GM19035 (cell line): ENCODE results near the gene ZNF19.

Experiments used
- ATAC-seq: cut with Tn5 transposase; IDR thresholded peaks from one replicate; pipeline ENCODE4 v1.9.1; 2021; ENCODE audit not compliant: unreplicated experiment

The ZNF19 gene

DNA sequence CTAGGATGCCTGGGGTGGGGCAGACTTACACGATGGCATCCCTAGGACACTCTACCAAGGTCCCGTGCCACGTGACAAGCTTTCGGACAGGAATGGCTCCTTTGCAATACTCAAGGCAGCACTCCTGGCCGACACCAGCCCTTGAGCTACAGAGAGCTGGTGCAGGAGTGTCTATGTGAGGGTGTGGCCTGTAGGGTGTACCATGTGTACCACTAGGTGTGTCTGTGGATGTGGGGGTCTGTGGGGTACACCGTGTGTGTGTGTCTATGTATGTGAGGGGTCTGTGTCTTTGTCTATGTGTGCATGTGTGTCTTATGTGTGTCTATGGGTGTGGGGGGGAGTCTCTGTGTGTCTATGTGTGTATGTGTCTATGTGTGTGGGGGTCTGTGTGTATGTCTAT is 45.4 kb downstream of the ZNF19 start:
- no peak for ATAC-seq

DNA sequence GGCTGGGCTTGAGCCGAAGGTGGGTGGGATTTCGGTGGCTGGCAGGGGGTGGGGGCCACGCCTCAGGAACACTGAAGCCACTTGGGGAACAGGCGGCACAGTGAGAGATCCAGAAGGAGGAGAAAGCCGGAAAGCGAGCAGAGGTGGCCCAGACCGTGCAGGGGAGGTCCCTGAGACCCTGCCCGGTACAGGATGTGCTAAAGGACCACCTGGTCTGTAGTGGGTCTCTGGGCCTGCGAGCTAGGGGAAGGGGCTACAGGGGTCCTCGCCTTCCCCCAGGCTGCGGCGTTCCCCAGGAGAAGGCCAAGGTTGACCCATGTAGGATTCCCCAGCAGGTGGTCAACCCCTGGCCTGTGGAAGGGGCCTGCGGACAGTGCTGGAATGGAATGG is 47.1 kb downstream of the ZNF19 start, which contains the start of gene TLE7:
Gene TLE7, minus strand, starts transcription at position 4 of the 390 bp plus-strand sequence. CDS start 8,730 bp downstream, outside the sequence.
- no peak for ATAC-seq

DNA sequence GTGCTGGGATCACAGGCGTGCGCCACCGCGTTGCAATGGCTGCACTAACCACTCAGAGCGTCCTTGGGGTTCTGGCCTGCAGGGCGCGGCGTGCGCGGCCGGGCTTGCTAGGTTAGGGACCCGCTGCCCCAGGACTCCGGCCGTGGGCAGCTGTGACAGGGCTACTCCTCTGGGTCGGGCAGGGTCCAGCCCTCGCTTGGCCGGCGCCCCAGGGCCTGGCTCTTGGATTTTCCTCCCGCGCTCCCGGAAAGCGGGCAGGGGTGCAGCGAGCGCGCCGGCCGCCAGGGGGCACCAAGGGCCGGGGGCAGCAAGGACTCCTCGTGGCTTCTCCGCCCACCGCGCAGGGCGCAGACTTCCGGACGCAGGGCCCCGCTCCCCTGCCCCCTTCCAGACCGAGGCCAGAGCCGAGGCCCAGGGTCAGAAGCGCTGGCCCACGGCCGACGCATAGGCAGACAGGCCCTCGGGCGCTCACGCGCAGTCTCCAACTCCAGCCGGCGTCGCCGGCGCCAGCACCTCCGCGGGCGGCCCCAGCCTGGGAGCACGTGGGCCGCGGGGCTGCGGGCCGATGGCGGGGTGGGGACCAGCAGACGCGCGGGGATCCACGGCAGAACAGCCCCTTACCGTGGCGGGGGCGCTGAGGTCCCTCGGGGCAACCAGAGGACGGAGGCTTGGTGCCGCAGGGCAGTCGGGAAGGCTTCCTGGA is 47.6 kb downstream of the ZNF19 start:
- ATAC-seq = no peak

DNA sequence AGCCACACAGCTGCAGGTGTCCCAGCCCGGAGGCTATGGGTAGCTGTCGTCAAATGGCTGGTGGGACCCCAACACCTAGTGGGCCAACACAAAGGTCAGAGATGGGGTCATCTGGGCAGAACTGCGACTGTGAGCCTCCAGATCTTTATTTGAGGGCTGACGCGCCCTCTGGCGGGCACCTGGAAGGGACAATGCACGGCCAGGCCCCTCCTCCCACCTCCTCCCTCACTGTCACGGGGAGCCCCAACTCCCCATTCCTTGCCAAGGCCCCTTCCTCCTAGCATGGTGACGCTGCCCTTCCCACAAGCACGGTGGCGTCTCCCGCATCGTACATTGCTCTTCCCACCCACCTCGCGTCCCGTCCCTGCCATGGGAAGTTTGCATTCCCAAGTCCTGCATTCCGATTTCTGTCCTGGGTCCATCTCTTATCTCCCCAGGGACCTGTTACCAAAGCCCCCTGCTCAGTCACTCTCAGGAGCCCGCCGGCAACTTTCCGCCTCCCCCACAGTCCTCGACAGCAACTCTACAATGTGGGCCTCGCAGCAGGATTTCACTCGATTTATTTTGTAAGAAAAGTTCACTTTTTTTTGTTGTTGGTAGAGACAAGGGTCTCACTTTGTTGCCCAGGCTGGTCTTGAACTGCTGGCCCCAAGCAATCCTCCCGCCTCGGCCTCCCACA is 48.3 kb downstream of the ZNF19 start:
- ATAC-seq = no peak

DNA sequence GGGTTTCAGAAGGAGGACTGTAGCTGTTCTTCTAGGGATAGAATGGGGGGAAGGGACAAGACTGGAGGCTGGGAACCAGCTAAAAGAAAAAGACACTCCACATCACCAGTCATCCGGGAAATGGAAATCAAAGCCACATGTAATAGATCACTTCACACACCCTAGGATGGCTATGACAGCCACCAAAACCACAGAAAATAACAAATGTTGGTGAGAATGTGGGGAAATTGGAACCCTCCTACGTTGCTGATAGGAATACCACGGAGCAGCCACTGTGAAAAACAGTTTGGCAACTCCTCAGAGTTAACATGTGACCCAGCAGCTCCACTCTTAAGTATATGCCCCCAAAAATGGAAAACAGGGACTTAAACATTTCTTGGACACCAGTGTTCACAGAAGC is 49.6 kb downstream of the ZNF19 start:
- ATAC-seq = no peak

DNA sequence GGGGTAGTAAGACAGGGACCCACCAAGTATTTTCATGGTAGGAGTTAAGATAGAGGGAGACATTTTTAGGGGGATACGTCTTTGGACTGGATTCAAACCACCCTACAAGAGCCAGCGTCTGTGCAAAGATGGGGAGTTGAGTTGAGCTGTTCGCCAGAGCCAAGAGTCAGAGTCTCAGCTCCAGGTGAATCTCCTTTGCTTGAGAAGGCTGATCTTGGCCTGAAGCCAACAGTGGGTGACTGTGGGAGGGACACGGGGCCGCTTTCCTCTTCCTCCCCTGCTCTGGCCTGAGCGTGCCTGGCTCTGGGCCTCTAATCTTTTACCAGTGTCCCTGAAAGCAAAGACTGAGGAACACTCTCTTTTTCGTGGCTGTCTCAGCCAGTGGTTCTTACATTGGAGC is 52.7 kb downstream of the ZNF19 start:
- no peak for ATAC-seq

DNA sequence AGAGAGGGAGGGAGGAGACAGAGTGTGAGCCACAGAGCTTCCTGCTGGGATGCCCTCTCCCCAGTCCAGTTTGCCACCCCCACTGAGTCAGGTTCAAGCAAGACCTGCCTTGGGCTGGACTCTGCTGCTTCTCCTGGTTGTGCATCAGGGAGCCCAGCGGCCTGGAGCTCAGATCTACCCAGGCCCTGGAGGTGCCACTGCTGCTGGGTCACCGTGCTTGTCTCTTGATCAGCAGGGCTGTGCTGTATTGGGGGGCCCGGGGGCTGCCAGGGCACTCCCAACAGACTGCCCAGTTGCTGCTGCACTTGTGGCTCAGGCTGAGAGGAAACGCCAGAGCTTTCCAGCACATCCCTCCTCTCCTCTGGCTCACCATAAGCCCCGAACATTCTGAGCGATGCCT is 56.2 kb downstream of the ZNF19 start:
- no peak for ATAC-seq

DNA sequence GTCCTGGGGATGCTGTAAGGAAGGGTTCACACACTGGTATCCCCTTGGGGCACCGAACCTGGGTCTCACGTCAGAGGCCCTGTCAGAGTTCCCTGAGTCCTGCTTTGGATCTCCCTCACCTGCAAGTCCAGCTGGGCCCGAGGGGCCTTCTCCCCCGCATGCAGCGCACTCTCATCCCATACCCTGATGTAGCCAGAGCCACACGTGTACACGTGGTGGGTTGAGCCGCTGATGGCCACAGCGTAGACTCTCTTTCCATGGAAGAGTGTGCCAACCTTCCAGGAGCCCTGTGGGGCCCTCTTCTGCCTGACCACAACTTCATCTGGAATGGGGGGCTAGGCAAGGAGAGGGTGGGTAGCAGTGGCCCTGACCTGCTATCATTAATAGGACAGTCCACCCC is 57.1 kb downstream of the ZNF19 start:
- no peak for ATAC-seq

DNA sequence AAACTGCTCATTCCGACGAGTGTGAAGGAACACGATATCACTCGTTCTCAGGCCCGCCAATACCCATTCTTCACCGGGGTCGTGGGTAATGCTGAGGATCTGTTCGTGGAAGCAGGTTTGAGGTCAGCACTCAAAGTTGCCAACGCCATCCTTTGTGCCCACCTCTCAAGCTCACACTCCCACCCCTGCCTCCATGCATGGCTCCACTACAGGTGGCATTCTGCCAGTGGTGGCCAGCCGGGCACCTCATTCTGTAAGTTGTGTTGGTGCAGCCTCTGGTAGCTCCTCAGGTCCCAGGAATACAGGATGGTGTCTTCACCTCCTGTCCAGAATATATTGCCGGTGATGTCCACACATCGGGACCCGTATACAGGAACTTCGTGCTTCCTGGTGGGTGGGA is 57.9 kb downstream of the ZNF19 start:
- no peak for ATAC-seq

DNA sequence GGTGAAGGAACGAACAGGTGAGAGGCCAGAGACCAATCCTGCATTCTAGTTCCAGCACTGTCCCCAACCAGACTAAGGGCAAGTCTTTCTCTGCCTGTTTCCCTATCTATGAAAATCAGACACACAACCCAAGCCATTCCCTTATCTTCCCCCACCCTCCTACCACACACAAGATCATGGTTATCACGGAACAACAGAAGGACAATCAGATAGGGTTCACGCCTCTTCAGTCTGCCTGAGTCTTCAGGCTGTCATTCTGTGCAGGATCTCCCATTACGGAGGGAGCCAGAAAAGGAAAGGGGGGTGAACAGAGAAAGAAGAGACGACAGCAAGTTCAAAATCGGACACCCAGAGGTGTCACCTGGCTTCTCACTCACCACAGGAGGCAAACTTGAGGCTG is 58.4 kb downstream of the ZNF19 start:
- no peak for ATAC-seq

DNA sequence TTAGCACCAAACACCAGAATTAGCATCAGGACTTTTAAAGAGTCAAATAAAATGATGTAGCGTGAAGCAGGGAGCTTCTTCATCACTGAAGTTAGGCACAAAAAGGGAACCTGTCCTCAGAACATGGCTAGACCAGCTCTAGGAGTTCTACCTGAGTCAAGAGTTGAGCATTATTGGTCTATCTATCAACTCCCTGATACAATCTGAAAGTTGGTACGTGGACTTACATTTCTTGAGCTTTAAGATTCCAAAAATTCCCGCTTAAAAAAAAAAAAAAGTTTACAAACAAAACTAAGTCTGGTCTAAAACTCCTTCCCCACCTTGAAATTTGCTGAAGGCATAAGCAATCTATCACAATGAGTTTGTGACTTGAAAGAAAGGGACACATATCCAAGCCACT is 59.5 kb downstream of the ZNF19 start:
- ATAC-seq = no peak

DNA sequence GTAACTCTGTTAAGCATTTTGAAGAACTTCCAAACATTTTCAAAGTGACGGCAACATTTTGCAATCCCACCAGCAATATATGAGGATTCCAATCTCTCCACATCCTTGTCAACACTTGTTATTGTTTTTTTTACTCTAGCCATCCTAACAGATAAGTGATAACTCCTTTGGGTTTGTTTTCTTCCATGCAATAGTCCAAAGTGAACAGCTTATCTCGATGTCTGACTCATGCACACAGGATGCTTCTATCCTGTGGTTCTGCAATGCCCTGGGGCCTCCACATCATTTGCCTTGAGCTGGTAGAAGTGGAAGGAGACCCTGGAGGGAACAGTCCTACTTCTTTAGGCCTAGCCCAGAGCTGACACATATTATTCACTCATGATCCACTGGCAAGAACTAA is 60.2 kb downstream of the ZNF19 start:
- no peak for ATAC-seq

DNA sequence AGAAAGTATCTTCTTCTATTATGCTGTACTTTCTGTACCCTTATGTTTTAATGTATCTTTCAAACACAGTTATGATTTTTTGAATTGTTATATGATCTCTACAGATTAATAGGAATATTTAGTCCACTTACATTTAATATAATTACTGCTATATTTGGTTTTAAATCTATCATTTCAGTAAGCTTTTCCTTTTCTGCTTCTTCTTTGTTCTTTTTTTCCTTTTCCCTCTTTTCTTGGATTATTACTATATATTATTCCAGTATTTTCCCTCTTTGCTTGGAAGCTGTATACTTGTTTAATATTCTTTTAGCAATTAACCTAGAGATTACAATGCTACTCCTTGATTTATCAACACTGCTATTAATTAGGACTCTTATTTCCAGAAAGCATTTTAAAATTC is 60.7 kb downstream of the ZNF19 start:
- no peak for ATAC-seq

DNA sequence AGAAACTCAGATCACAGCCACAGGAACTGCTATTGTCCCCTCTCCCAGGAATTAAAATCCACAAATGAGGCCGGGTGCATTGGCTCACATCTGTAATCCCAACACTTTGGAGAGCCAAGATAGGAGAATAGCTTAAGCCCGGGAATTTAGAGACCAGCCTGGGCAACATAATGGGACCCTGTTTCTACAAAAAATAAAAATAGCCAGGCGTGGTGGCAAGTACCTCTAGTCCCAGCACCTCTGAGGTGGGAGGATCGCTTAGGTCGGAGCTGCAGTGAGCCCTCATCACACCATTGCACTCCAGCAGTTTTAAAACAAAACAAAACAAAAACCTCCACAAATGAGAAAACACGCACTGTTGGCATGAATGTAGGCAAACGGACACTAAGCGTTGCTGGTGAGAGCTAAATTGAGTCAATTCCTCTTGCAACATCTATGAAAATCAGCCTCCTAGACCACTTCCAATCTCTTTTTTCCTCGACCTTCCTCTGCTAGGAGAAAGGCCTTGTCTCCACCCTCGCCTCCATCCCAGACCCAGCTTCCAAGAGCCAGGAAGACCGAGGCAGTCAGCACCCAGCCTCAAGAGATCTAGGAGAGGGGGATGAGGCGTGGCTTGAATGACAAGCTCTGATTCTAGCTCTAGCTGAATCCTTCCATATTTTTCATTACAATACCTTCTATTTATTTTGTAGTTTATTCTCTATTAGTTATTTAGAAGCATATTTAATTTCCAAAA is 62.1 kb downstream of the ZNF19 start:
- no peak for ATAC-seq

DNA sequence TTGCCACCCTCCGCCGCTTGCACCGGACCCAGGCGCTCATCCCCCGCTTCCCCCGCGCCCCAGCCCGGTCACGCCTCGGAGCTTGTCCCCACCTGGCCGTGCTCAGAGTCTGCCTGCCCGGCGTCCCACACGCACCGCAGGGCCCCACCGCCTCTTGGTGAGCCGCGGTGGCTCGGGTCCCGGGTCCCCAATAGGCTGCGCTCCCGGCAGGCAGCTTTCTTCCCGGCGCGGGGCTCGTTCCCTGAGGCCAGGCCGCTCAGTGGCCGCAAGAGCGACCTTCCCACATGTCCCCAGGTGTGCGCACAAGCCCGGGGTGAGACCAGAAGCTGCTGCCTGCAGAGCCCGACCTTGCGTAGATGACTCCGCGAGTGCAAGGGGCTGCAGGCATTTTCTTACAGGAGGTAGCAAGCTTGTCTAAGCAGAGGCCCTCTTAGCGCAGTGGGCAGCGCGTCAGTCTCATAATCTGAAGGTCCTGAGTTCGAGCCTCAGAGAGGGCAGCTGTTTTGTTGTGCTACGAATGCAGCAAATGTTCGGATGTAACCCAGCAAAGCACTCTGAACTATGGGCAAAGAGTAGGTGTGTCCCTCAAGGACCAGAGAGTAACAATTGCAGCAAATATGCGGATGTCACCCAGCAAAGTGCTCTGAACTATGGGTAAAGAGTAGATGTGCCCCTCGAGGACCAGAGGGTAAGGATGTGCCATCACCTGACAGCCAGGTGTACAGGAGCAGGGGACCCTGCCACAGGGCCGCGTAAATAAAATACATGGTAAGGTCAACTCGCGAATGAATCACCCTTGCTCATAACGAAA is 62.9 kb downstream of the ZNF19 start:
- no peak for ATAC-seq

DNA sequence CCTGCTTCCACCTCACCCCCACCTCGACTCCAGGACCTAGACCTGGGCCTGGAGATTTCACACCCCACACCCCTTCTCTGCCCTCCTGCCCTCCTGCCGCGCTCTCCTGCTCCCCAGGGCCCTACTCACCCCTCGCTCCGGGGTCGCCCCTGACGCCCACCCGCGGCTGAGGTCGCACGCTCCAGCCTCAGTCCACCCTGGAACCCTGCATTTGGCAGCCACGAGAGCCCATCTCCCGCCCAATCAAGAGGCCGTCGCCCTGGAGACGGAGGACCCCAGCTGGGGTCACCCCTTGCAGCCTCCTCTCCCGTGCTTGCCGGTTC is 63.4 kb downstream of the ZNF19 start:
- no peak for ATAC-seq

DNA sequence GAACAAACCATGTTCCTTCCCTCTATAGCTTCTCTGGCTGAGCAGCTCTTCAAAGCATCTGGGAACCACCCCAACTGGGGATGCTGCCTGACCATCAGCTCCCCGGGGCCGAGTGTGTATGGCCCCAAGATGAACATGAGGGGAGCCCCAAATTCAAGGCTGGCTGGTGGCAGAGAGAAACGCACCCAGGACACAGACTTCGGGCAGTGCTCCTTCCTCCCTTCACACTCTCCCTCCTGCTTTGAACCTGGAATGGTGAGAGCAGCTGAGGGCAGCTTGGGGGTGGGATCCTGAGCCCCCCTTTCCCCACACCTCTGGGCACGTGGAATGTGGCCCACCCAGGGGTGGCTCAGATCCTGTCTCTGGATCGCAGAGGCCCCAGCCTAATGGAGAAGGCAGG is 64.5 kb downstream of the ZNF19 start:
- no peak for ATAC-seq

DNA sequence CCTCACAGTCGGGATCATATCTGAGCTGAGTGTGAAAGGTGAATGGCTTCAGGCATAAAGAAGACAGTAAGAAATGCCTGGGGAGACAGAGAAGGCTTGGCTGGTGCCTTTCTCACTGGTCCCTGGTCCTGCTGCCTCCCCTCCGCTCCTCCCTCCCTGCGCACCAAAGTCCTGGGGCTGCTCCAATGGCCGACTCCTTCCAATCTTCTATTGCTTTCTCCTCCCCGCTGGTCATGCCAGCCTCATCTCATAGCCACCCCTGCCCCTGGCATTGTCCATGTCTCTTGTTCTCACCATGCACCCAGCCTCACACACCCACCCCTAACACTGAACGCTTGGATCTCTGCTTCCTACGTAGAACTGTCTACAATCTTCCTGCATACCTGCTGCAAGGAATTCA is 65.3 kb downstream of the ZNF19 start:
- no peak for ATAC-seq
